GM18873 (cell line): Measurements from ENCODE around the gene PIGK.
"Not testable (repeated sequence)": the region's sequence is repeated elsewhere in the genome, so short reads cannot be mapped to it uniquely, and the experiment has no call there.

Source experiments
- ATAC-seq: cut with Tn5 transposase; IDR thresholded peaks from one replicate; pipeline ENCODE4 v1.9.1; 2021; ENCODE audit warnings: mild to moderate bottlenecking, moderate library complexity, moderate number of reproducible peaks; ENCODE audit not compliant: unreplicated experiment, low FRiP score

Gene PIGK

DNA sequence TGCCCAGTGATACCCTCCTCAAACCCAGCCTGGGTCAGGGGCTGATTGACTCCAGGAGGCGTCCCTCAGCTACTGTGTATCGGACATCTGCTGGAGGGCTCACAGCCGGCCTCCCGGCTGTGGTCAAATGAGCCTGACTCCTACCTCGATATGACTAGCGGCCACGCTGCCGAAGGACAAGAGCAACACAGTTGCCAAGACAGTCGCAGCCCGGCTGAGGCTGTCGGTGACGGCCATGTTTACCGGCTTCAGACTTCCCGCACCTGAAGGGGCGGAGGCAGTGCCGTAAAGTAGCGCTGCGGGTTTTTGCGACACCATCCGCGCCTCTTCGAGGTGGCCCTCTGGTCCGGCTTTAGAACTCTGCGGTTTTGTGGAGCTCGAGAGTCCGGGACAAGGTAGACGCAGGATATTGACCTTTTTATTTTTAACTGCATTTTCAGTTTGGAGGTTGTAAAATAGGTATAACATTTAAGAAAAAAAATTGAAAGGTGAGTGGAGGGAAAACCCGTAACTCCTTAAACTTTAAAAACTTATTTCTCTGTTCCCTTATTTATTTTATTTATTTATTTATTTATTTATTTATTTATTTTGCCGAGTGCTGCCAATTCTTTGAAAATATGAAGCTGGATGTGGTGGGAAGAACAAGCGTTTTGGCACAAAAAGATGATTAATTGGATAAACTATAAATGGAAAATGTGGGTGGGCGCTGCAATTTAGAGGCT lies at the start of gene PIGK:
Gene PIGK (minus strand): TSS at position 265 of the 722 bp plus-strand sequence. CDS start 28 bp downstream, at position 237.
- peak; percentile 91 for ATAC-seq

DNA sequence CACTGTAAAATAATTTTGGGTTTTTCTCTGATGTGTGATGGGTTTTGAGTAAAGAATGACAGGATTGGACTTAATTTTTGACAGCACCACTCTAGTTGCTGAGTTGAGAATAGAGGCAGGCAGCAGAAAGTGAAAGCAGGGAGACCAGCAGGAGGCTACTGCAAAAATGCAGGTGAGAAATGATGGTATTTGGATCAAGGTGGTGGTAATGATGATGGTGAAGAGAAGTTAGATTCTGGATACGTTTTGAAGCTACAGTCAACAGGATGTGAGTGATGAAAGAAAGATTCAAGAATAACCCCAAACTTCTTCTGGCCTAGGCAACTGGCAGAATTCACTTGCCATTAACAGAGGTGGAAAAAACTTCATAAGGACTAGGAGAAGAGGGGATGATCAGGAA lies 47.8 kb upstream of the PIGK start:
- ATAC-seq: no peak

GRCh38 chr1:77265180-77265579 lies 46.0 kb upstream of the PIGK start:
- no peak for ATAC-seq

- ATAC-seq: no peak
Observed at GRCh38 chr1:77263708-77264107, 44.5 kb upstream of the PIGK start.

DNA sequence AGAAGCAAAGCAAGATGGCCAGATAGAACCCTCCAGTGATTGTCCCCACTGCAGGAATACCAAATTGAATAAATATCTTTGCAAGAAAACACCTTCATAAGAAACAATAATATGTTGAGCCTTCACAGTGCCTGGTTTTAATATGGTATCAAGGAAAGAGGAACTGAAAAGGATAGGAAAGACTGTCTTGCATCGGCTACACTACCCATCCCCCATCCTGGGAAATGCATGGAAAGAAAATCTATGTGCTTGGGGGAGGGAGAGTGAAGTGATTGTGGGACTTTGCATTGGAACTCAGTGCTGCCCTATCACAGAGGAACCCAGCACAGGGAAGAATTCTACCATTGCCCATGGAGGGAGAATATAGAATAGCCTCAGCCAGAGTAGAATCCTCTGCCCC lies 34.0 kb upstream of the PIGK start:
- no peak for ATAC-seq

DNA sequence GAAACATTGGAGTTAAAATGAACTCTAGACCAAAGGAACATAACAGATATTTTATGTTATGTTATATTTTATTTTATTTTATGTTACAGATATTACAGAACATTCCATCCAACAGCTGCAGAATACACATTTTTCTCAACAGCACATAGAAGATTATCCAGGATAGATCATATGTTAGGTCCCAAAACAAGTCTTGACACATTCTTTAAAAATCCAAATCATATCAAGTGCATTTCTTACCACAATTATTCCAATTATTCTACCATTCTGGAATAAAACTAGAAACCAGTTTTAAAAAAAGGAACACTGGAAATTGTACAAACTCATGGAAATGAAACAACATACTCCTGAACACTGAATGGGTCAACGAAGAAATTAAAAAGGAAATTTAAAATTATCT lies 30.9 kb upstream of the PIGK start:
- no peak for ATAC-seq

DNA sequence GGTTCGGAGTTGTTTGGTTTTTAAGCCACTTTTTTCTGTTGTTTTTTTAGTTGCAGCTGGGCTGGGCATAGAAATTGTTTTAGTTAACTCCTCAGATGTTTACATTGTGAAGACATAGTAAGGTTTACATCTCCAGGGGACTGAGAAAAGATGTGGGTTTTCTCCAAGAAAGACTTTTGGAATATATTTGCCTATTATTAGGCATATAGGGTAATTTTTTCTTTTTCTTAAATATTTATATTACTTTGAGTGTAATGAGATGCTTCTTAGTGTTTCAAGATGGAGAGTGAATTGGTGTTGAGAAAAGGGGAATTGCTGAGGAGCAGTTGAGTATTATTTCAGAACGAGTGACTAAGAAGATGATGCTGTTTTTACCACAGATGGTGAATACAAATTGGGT lies 26.6 kb upstream of the PIGK start:
- no peak for ATAC-seq

GRCh38 chr1:77239311-77239710 lies 20.1 kb upstream of the PIGK start:
- no peak for ATAC-seq

GRCh38 chr1:77238462-77238861 lies 19.2 kb upstream of the PIGK start:
- ATAC-seq: no peak

DNA sequence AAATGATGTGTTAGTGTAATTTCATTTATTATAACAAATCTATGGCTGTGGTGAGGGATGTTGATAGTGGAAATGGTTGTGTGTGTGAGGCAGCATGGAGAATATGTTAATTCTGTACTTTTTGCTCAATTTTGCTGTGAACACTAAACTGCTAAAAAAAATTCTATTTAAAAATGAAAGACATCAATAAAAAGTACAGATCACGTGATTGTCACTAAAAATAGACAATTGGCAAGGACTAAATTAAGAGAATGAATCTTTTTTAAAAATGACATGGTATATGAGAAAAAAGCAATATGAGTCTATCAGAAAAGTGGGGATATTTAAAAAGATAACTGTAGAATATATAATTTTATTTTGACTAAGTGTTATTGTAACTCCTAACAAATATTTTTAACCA lies 15.7 kb upstream of the PIGK start:
- ATAC-seq: no peak

DNA sequence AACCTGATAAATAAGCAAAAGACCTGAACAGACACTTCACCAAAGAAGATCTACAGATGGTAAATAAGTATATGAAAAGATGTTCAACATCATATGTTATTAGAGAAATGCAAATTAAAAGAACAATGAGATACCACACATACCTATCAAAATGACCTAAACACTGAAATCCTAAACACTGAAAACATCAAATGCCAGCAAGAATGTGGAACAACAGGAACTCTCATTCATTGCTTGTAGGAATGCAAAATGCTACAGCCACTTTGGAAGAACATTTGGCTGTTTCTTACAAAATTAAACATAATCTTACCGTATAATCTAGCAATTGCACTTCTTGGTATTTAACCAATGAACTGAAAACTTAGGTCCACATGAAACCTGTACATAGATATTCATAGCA lies 14.9 kb upstream of the PIGK start:
- no peak for ATAC-seq

- no peak for ATAC-seq
Observed at GRCh38 chr1:77232829-77233228, 13.6 kb upstream of the PIGK start.

DNA sequence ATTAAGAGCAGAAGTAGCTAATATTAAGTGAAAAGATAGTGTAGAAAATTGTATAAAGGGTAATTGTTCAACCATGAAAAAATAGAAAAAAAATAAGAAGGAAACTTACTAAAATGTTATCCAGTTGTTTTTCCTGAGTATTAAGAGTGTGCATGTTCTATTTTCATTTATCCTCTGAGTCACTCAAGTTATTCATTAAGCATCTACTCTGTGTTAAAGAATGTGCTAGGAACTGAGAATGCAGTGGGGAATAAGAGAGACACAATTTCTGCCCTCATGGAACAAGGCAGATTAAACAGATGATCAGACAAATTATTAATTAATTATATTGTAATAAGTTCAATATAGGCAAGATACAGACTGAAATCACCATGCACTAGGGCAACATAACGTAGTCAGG lies 10.8 kb upstream of the PIGK start:
- ATAC-seq: no peak

DNA sequence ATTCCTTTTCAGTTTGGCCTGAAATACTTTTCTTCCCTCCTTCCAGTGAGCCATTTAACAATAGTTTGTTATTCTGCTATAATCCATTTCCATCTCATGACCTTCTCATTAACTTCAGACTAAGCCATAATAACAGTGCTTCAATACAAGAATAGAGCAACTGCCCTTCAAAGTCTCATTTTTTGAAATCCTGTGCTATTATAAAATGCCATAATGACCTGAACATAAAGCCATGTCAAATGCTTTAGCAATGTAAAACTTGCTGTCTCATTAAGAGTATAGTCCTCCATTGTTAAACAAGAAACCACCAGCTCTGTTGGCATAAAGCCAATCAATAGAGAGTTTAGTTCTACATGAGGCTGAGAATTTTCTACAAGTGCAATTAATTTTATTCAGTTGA lies 9.6 kb upstream of the PIGK start:
- no peak for ATAC-seq

GRCh38 chr1:77227381-77227780 lies 8.2 kb upstream of the PIGK start:
- ATAC-seq: no peak

DNA sequence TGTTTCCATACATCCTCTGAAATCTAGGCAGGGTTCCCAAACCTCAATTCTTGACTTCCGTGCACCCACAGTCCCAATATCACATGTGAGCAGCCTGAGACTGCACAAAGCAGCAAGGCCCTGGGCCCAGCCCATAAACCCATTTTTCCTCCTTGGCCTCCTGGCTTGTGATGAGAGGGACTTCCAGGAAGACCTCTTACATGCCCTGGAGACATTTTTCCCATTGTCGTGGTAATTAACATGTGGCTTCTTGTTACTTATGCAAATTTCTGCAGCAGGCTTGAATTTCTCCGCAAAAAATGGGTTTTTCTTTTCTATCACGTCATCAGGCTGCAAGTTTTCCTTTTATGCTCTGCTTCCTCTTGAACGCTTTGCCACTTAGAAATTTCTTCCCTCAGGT lies 3.3 kb upstream of the PIGK start:
- ATAC-seq: no peak

DNA sequence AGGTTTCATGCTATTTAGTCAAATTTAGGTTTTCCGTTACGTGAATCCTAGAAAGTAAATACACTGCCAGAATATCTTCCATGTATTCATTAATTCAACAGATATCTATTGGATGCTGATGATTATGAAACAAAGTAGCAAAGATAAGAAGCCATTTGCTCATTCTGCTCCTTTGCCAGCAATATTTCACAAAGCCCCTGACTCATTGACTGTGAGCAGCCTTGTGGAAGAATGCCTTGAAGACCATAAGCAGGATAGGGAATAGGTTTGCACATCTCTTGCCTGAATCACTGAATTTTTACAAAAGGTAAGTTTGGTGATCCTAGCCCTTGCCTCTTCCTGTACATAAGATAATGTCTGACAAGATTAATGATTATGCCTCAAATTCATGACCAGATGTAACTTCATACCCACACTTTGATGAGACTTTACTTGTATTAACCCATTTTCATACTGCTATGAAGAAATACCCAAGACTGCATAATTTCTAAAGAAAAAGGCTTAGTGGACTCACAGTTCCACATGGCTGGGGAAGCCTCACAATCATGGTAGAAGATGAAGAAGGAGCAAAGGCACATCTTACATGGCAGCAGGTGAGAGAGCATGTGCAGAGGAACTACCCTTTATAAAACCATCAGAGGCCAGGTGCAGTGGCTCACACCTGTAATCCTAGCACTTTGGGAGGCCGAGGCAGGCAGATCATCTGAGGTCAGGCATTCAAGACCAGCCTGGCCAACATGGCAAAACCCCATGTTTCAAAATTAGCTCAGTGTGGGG lies 1.6 kb upstream of the PIGK start:
- no peak for ATAC-seq

DNA sequence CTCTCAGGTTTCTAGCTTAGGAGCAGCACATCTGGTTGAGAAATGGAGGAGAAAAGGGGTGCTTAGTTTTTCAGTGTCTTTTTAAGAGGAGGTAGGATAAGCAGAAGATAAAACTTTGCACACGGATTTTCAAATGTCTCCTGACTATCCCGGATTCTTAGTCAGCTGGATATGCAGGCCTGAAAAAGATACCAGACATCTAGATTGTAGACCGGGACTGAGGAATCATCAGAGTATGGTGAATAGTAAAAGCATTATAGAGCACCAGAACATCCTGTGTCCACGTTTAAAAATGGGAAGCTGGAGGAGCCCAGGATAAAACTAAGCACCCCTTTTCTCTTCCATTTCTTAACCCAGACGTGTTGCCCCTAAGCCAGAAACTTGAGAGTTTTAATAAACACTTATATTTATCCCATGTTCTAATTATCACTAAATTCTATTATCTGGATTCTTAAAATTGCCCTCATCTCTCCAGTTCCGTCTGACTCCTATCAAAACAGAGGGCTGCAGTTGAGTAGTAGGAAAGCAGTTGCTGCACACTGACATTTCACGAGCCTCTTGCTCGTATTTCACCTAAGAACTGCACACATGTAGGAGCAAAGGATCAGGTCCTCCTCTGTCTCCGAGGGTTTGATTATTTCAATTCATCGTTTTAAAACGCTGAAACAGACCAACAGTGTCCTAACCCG lies 609 bp downstream of the PIGK start:
- ATAC-seq: peak; percentile 24

GRCh38 chr1:77204043-77204442 lies 15.2 kb downstream of the PIGK start:
- not testable (repeated sequence) for ATAC-seq

DNA sequence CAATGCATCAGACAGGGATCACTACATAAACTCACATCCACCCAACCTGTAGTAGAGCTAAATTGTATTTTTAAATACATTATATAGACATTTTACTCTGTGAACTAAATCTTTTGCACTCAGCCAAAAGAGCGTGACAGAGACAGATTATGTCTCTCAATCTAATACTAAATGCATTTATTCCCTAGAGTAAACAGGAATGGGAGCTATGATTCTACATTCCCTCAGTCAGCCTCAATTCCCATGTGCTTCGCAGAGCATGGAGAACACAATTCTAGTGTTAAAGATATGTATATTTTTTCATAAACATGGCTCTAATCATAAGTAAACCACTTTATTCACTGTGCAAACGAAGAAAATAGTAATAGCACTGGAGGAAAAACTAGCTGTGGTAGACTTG lies 16.5 kb downstream of the PIGK start:
- no peak for ATAC-seq

- no peak for ATAC-seq
Observed at GRCh38 chr1:77200806-77201205, 18.4 kb downstream of the PIGK start.
